HepG2 (cell line): ENCODE measurements around the gene TMEM39A. TPM values are rescaled to one million over a fixed set of nuclear protein-coding genes. Genes with fewer than 3 reads are reported as not detected.

Experiments used
- ATAC-seq: fragments of 200-7000 bp; cut with Tn5 transposase; 3 replicates; pipeline ENCODE4 v1.9.1; 2020; ENCODE audit warnings: mild to moderate bottlenecking, moderate library complexity
- BruUV-seq: library from RNA; stranded (reverse); fragments of 400-500 nt; replicated peaks from 2 replicates; lab custom pipeline; 2021; lab: Mats Ljungman, UMichigan
- CTCF ChIA-PET: fragments of 300-600 bp; formaldehyde crosslinking; extraction: SDS; loops from one replicate; lab custom pipeline; 2021; ENCODE audit warnings: low total read pairs, inconsistent platforms, low intra/inter-chr PET ratio; lab: Yijun Ruan, JAX
- POLR2A ChIA-PET: fragments of 350-600 bp; sonication (Branson Sonifier 250); formaldehyde crosslinking; loops from one replicate; lab custom pipeline; 2020; ENCODE audit warnings: antibody characterized with exemption, inconsistent platforms; lab: Yijun Ruan, JAX
- DNase-seq: peaks from one replicate; pipeline ENCODE4 v3.0.0-alpha.2; 2015; ENCODE audit warnings: low spot score
- FAIRE-seq: peaks from 3 replicates; lab custom pipeline; 2011; peaks lifted over from hg19 to GRCh38; lab: Jason Lieb, UNC
- H2AFZ ChIP-seq: one replicate; pipeline ENCODE4 v1.6.1; 2011; ENCODE audit warnings: low read length, inconsistent platforms
- H3K27ac ChIP-seq: fragments of 300-600 bp; 3 replicates; pipeline ENCODE4 v1.8.0; 2011; ENCODE audit warnings: mixed run types, mild to moderate bottlenecking, mixed read lengths, low read length, inconsistent platforms; ENCODE audit not compliant: insufficient read depth; ENCODE audit errors: extremely low read length
- H3K27me3 ChIP-seq, 2 experiments: fragments of 200-600 bp in 1 of 2; 2 replicates in 1 of 2; 3 replicates in 1 of 2; pipeline versions ENCODE4 v1.6.0 to v1.8.0; 2011; ENCODE audit warnings: low read length in 2 of 2, mild to moderate bottlenecking in 2 of 2, moderate library complexity in 2 of 2, inconsistent platforms in 1 of 2; ENCODE audit not compliant: insufficient read depth in 2 of 2, control insufficient read depth in 1 of 2
- H3K36me3 ChIP-seq, 2 experiments: fragments of 200-600 bp in 1 of 2; replicated peaks in 1 of 2; 2 replicates in 1 of 2; 3 replicates in 1 of 2; pipeline versions ENCODE4 v1.5.1 to v1.8.0; 2011; ENCODE audit warnings: low read length in 2 of 2, inconsistent platforms in 1 of 2; ENCODE audit not compliant: insufficient read depth in 2 of 2, control insufficient read depth in 1 of 2
- H3K4me1 ChIP-seq: 2 replicates; pipeline ENCODE4 v1.5.1; 2012; ENCODE audit warnings: low read length, inconsistent platforms; ENCODE audit not compliant: insufficient read depth
- H3K4me2 ChIP-seq: 2 replicates; pipeline ENCODE4 v1.6.0; 2011; ENCODE audit warnings: low read depth, low read length, inconsistent platforms
- H3K4me3 ChIP-seq, 3 experiments: fragments of 200-600 bp in 1 of 3; sonication (generic), shearing (Covaris generic) in 1 of 3; replicated peaks in 1 of 3; 2 replicates each; pipeline ENCODE4 v1.5.1; 2011 to 2016; ENCODE audit warnings: low read length in 3 of 3, inconsistent platforms in 2 of 3, low read depth in 2 of 3, mild to moderate bottlenecking in 2 of 3, control low read depth in 1 of 3, mixed read lengths in 1 of 3; ENCODE audit not compliant: insufficient read depth in 1 of 3
- H3K79me2 ChIP-seq: one replicate; pipeline ENCODE4 v1.6.1; 2011; ENCODE audit warnings: low read length, inconsistent platforms; ENCODE audit not compliant: insufficient read depth
- H3K9ac ChIP-seq: 2 replicates; pipeline ENCODE4 v1.6.0; 2011; ENCODE audit warnings: mild to moderate bottlenecking, low read depth, low read length, inconsistent platforms; ENCODE audit not compliant: insufficient read depth
- H3K9me3 ChIP-seq: 2 replicates; pipeline ENCODE4 v1.5.1; 2012; ENCODE audit warnings: mild to moderate bottlenecking, low read length
- H4K20me1 ChIP-seq: 2 replicates; pipeline ENCODE4 v1.6.0; 2011; ENCODE audit warnings: inconsistent platforms, mild to moderate bottlenecking, low read length, moderate library complexity; ENCODE audit not compliant: insufficient read depth
- CREM ChIP-seq, 2 experiments: sonication (generic) in 1 of 2; formaldehyde crosslinking in 1 of 2; IDR thresholded peaks; 2 replicates each; pipeline versions ENCODE4 v1.4.0 to v1.6.1; 2016 to 2020; ENCODE audit warnings: antibody characterized with exemption in 1 of 2, mild to moderate bottlenecking in 1 of 2, missing genetic modification reagents in 1 of 2
- MAFK ChIP-seq, 2 experiments: IDR thresholded peaks in 1 of 2; conservative IDR thresholded peaks in 1 of 2; 2 replicates each; pipeline ENCODE4 v1.6.1; 2011; ENCODE audit warnings: improper control_type of control experiment in 2 of 2, low read length in 2 of 2
- TARDBP ChIP-seq: sonication (generic); formaldehyde crosslinking; IDR thresholded peaks from 2 replicates; pipeline ENCODE4 v1.8.0; 2022; ENCODE audit warnings: mild to moderate bottlenecking, missing genetic modification reagents
- ZNF160 ChIP-seq: sonication (generic); formaldehyde crosslinking; IDR thresholded peaks from 2 replicates; pipeline ENCODE4 v1.8.0; 2022; ENCODE audit warnings: mild to moderate bottlenecking, inconsistent platforms, missing genetic modification reagents
- ZNF598 ChIP-seq: sonication (generic); formaldehyde crosslinking; IDR thresholded peaks from 2 replicates; pipeline ENCODE4 v1.5.1; 2020; ENCODE audit warnings: mild to moderate bottlenecking, missing genetic modification reagents, borderline replicate concordance
- WGBS: methylation state at CpG from one replicate; pipeline ENCODE4 v1.1.6; 2017; ENCODE audit warnings: low lambda C conversion rate; 5-methylcytosine and 5-hydroxymethylcytosine counted together
- in situ Hi-C: cut with HindIII; loops from 2 replicates; pipeline ENCODE4 v1.10.0; 2017; ENCODE audit warnings: low pct_unique_long_range_greater_than_20kb; ENCODE audit not compliant: extremely low pct_ligation_motif_present
- intact Hi-C: fragments of 100-400 bp; cut with micrococcal nuclease; formaldehyde crosslinking; loops from one replicate; pipeline ENCODE4 v1.10.0; 2022; ENCODE audit not compliant: unreplicated experiment
- polyA plus RNA-seq, 8 experiments: library from polyadenylated mRNA; depleted of rRNA in 3 of 8; stranded (reverse) in 7 of 8; unstranded in 1 of 8; fragments of >200 nt; fragmentation: Illumina TruSeq in 4 of 8; extraction: Trizol in 4 of 8; gene quantifications; 2 replicates each; pipeline versions ENCODE4 v1.2.1 to v1.2.3, GENCODE V29; 2011 to 2016; ENCODE audit warnings: low read depth in 4 of 8, missing spikeins in 1 of 8, mixed read lengths in 1 of 8; ENCODE audit not compliant: insufficient read depth in 1 of 8
- total RNA-seq, 5 experiments: library from RNA; depleted of rRNA; stranded (reverse); fragments of >200 nt; fragmentation: Illumina TruSeq; extraction: Trizol; gene quantifications; 2 replicates each; pipeline ENCODE4 v1.2.3, GENCODE V29; 2016; ENCODE audit warnings: low read depth in 1 of 5
- TF ChIP-seq, protein P1 (sequence below): sonication (generic); formaldehyde crosslinking; IDR thresholded peaks from 2 replicates; pipeline ENCODE4 v1.5.1; 2020; ENCODE audit warnings: mild to moderate bottlenecking, missing genetic modification reagents, borderline replicate concordance
- TF ChIP-seq, protein P2 (sequence below), 2 experiments: fragments of 450-650 bp in 1 of 2; sonication (generic) in 1 of 2; formaldehyde crosslinking in 1 of 2; IDR thresholded peaks; 2 replicates each; pipeline versions ENCODE4 v1.6.1 to v1.8.0; 2016 to 2022; ENCODE audit warnings: antibody characterized with exemption in 1 of 2, mild to moderate bottlenecking in 1 of 2, missing genetic modification reagents in 1 of 2
- TF ChIP-seq, protein P3 (sequence below): sonication (generic); formaldehyde crosslinking; IDR thresholded peaks from 2 replicates; pipeline ENCODE4 v1.9.0; 2022; ENCODE audit warnings: missing genetic modification reagents, mild to moderate bottlenecking, borderline replicate concordance

TMEM39A gene
- total and polyA plus RNA-seq, 2 of the 13 experiments (the other 11 are each of a cell fraction or from before 2014, with no cell fraction given) = 55.8 to 64.9 TPM

DNA sequence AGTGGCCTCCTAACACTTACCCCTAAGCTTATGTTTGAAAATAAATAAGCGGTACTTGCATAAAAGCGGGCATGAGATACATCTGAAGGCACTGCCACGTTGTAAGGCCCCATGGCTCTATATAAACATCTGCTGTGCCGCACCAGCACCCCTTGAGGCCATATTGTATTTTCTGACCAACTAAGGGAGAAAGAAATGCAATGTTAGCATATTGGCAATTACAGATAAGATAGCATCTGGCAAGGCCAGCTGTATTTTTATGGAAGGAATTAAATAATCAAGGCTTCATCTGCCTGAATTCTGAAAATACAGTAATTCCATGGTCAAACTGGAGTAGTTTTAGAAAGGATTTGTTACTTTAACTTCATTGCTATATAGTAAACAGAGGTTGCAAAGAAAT, 28.7 kb downstream of the TMEM39A start (continued):
- TF ChIP-seq MAFK (conservative IDR thresholded peaks at IDR 0.05 in 1 of 2, IDR thresholded peaks at IDR 0.05 in 1 of 2; ENCODE audit: low read length in 2 of 2) = peak; percentile 45 to 53

DNA sequence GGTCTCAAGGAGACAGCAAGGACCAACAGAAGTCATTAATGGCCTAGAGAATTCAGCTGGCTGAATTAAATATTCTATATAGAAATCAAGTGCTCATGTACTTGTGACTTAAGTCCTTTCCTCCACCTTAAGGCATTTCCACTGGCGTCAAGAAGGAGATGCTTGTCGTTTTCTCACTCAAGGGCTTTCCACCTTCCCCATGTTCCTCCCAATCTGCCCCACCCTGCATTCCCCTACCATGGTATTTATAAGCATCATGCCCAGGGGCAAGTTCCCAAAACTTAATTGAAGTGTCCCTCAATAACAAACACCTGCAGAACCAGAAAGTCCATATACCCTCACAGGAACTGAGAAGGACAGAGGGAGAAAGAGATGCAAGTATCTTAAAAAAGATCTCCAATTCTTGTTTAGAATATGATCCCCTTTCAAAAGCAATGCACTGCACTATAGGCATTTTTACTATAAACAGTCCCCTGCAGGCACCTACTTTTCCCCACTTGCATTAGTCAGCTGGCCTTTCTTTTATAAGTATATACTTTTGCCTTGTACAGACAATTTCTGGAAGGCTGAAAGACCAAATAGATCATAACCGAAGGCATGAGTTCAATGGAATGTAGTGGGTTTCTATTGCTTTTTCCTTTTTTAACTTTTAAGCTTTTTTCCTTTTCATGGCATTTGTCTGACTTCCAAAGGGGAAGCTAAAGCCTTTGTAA, 29.6 kb downstream of the TMEM39A start:
- FAIRE-seq = no peak
- in situ Hi-C loops = no loop called here
- no peaks in the 10 kb centered on the region for H4K20me1 ChIP-seq
- POLR2A ChIA-PET = interaction anchor here (0.7 kb wide), 1 partner anchor 30 kb away, joined by 3 read pairs; the partner anchor contains the start of gene TMEM39A
- H3K4me1 ChIP-seq = no peaks in the 10 kb centered on the region
- H3K9me3 ChIP-seq = peaks cover 7% of the 10 kb centered on the region
- H3K4me3 ChIP-seq = no peak overlapping the region
- CTCF ChIA-PET = no interaction called here
- WGBS = 98% methylated on average over 3 of the region's 3 CpGs
- no peak for ATAC-seq
- H3K4me2 ChIP-seq = no peak overlapping the region
- H3K79me2 ChIP-seq = no peaks in the 10 kb centered on the region
- H2AFZ ChIP-seq = no peak overlapping the region
- no peak overlapping the region for H3K9ac ChIP-seq
- BruUV-seq = no TSS peak
- H3K27me3 ChIP-seq = no peaks in the 10 kb centered on the region
- DNase-seq = no peak
- H3K27ac ChIP-seq = no peak overlapping the region
- intact Hi-C loops = no loop called here
- H3K36me3 ChIP-seq = peaks cover 23 to 75% of the 10 kb centered on the region in 2 experiments
- TF ChIP-seq TARDBP (CRISPR knock-in tag) = no peak
- no peak for TF ChIP-seq ZNF598 (CRISPR knock-in tag)
- TF ChIP-seq, protein P1, sequence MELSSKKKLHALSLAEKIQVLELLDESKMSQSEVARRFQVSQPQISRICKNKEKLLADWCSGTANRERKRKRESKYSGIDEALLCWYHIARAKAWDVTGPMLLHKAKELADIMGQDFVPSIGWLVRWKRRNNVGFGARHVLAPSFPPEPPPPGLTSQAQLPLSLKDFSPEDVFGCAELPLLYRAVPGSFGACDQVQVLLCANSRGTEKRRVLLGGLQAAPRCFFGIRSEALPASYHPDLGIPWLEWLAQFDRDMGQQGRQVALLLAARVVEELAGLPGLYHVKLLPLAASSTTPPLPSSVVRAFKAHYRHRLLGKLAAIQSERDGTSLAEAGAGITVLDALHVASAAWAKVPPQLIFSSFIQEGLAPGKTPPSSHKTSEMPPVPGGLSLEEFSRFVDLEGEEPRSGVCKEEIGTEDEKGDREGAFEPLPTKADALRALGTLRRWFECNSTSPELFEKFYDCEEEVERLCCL (CRISPR knock-in tag) = no peak
- TF ChIP-seq, protein P2, sequence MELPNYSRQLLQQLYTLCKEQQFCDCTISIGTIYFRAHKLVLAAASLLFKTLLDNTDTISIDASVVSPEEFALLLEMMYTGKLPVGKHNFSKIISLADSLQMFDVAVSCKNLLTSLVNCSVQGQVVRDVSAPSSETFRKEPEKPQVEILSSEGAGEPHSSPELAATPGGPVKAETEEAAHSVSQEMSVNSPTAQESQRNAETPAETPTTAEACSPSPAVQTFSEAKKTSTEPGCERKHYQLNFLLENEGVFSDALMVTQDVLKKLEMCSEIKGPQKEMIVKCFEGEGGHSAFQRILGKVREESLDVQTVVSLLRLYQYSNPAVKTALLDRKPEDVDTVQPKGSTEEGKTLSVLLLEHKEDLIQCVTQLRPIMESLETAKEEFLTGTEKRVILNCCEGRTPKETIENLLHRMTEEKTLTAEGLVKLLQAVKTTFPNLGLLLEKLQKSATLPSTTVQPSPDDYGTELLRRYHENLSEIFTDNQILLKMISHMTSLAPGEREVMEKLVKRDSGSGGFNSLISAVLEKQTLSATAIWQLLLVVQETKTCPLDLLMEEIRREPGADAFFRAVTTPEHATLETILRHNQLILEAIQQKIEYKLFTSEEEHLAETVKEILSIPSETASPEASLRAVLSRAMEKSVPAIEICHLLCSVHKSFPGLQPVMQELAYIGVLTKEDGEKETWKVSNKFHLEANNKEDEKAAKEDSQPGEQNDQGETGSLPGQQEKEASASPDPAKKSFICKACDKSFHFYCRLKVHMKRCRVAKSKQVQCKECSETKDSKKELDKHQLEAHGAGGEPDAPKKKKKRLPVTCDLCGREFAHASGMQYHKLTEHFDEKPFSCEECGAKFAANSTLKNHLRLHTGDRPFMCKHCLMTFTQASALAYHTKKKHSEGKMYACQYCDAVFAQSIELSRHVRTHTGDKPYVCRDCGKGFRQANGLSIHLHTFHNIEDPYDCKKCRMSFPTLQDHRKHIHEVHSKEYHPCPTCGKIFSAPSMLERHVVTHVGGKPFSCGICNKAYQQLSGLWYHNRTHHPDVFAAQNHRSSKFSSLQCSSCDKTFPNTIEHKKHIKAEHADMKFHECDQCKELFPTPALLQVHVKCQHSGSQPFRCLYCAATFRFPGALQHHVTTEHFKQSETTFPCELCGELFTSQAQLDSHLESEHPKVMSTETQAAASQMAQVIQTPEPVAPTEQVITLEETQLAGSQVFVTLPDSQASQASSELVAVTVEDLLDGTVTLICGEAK (IDR thresholded peaks at IDR 0.05) = no peak
- TF ChIP-seq, protein P2 (CRISPR knock-in tag; IDR thresholded peaks at IDR 0.05) = no peak
- TF ChIP-seq CREM (IDR thresholded peaks at IDR 0.05) = no peak
- no peak for TF ChIP-seq CREM (CRISPR knock-in tag; IDR thresholded peaks at IDR 0.05)
- TF ChIP-seq ZNF160 (CRISPR knock-in tag) = no peak
- TF ChIP-seq, protein P3, sequence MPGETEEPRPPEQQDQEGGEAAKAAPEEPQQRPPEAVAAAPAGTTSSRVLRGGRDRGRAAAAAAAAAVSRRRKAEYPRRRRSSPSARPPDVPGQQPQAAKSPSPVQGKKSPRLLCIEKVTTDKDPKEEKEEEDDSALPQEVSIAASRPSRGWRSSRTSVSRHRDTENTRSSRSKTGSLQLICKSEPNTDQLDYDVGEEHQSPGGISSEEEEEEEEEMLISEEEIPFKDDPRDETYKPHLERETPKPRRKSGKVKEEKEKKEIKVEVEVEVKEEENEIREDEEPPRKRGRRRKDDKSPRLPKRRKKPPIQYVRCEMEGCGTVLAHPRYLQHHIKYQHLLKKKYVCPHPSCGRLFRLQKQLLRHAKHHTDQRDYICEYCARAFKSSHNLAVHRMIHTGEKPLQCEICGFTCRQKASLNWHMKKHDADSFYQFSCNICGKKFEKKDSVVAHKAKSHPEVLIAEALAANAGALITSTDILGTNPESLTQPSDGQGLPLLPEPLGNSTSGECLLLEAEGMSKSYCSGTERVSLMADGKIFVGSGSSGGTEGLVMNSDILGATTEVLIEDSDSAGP (CRISPR knock-in tag) = no peak
